GM12878 (cell line): ENCODE data around the gene INO80E. TPM values are rescaled to one million over a fixed set of nuclear protein-coding genes. Genes with fewer than 3 reads are reported as not detected.

Experiments used
- ATAC-seq: fragments of 200-7000 bp; cut with Tn5 transposase; 3 replicates; pipeline ENCODE4 v1.9.1; 2020; ENCODE audit warnings: mild to moderate bottlenecking, moderate library complexity
- BruUV-seq: library from RNA; stranded (reverse); fragments of 400-500 nt; replicated peaks from 2 replicates; lab custom pipeline; 2021; lab: Mats Ljungman, UMichigan
- CTCF ChIA-PET: fragments of 300-600 bp; sonication (Branson Sonifier 250); formaldehyde crosslinking; extraction: SDS; loops from one replicate; lab custom pipeline; 2021; ENCODE audit warnings: inconsistent platforms; lab: Yijun Ruan, JAX
- POLR2A ChIA-PET: fragments of 350-600 bp; formaldehyde crosslinking; extraction: SDS; loops from one replicate; lab custom pipeline; 2021; ENCODE audit warnings: inconsistent platforms; lab: Charles Lee
- RAD21 ChIA-PET: fragments of 300-600 bp; sonication (Branson Sonifier 250); formaldehyde crosslinking; loops from one replicate; lab custom pipeline; 2023; ENCODE audit warnings: antibody characterized with exemption; ENCODE audit not compliant: unreplicated experiment; lab: Charles Lee
- SMC1A ChIA-PET: fragments of 300-600 bp; sonication (Branson Sonifier 250); formaldehyde crosslinking; loops from one replicate; lab custom pipeline; 2023; ENCODE audit not compliant: unreplicated experiment, uncharacterized antibody; lab: Charles Lee
- DNase-seq: peaks from one replicate; pipeline ENCODE4 v3.0.0-alpha.2; 2011; ENCODE audit warnings: low read depth, low spot score
- FAIRE-seq: peaks from 3 replicates; lab custom pipeline; 2011; peaks lifted over from hg19 to GRCh38; lab: Jason Lieb, UNC
- H2AFZ ChIP-seq: 2 replicates; pipeline ENCODE4 v1.6.0; 2011; ENCODE audit warnings: low read depth, low read length, control low read depth; ENCODE audit not compliant: control insufficient read depth
- H3K27ac ChIP-seq: 2 replicates; pipeline ENCODE4 v1.5.1; 2011; ENCODE audit warnings: control low read depth; ENCODE audit not compliant: control insufficient read depth, insufficient read depth
- H3K27me3 ChIP-seq, 2 experiments: replicated peaks in 1 of 2; 2 replicates each; pipeline versions ENCODE4 v1.6.0 to v1.6.1; 2011; ENCODE audit warnings: low read length in 1 of 2; ENCODE audit not compliant: control insufficient read depth in 2 of 2, insufficient read depth in 2 of 2
- H3K36me3 ChIP-seq, 2 experiments: 2 replicates each; pipeline ENCODE4 v1.5.1; 2011; ENCODE audit warnings: low read length in 1 of 2; ENCODE audit not compliant: control insufficient read depth in 2 of 2, insufficient read depth in 2 of 2
- H3K4me1 ChIP-seq: 2 replicates; pipeline ENCODE4 v1.6.1; 2011; ENCODE audit warnings: mild to moderate bottlenecking, low read length, moderate library complexity, mixed read lengths; ENCODE audit not compliant: control insufficient read depth, insufficient read depth
- H3K4me2 ChIP-seq: 2 replicates; pipeline ENCODE4 v1.6.0; 2011; ENCODE audit warnings: control low read depth; ENCODE audit not compliant: control insufficient read depth, insufficient read depth
- H3K4me3 ChIP-seq: fragments of 200-600 bp; sonication (generic); 2 replicates; pipeline ENCODE4 v1.5.1; 2016
- H3K79me2 ChIP-seq: 2 replicates; pipeline ENCODE4 v1.6.0; 2011; ENCODE audit warnings: low read length; ENCODE audit not compliant: control insufficient read depth, insufficient read depth
- H3K9ac ChIP-seq: 2 replicates; pipeline ENCODE4 v1.8.0; 2011; ENCODE audit warnings: low read length, control low read depth, mixed read lengths; ENCODE audit not compliant: control insufficient read depth, insufficient read depth
- H3K9me3 ChIP-seq: replicated peaks from 3 replicates; pipeline ENCODE4 v1.5.1; 2011; ENCODE audit warnings: mild to moderate bottlenecking, low read length; ENCODE audit not compliant: control insufficient read depth, insufficient read depth
- H4K20me1 ChIP-seq: 2 replicates; pipeline ENCODE4 v1.6.0; 2011; ENCODE audit not compliant: control insufficient read depth, insufficient read depth
- ASH2L ChIP-seq: fragments of 300-600, 200-600 bp; sonication (generic); IDR thresholded peaks from 2 replicates; pipeline ENCODE4 v1.6.1; 2017; ENCODE audit warnings: low read depth, mild to moderate bottlenecking, borderline replicate concordance
- CHD1 ChIP-seq: IDR thresholded peaks from 2 replicates; pipeline ENCODE4 v1.6.1; 2012; ENCODE audit warnings: low read depth, low read length, improper control_type of control experiment
- CREM ChIP-seq: IDR thresholded peaks from 2 replicates; pipeline ENCODE4 v1.6.1; 2014; ENCODE audit warnings: antibody characterized with exemption, low read depth
- CTCF ChIP-seq, 3 experiments: IDR thresholded peaks in 2 of 3; conservative IDR thresholded peaks in 1 of 3; 2 replicates each; pipeline ENCODE4 v1.5.1; 2011; ENCODE audit warnings: low read depth in 3 of 3, low read length in 3 of 3, mild to moderate bottlenecking in 3 of 3, control low read depth in 2 of 3, moderate library complexity in 2 of 3, inconsistent platforms in 1 of 3, mixed read lengths in 1 of 3; ENCODE audit not compliant: control insufficient read depth in 2 of 3, insufficient read depth in 1 of 3; ENCODE audit errors: extremely low read depth in 1 of 3
- EGR1 ChIP-seq, 2 experiments: IDR thresholded peaks; 1 replicate in 1 of 2; 2 replicates in 1 of 2; pipeline ENCODE4 v1.6.1; 2011 to 2012; ENCODE audit warnings: low read depth in 2 of 2, low read length in 2 of 2, borderline replicate concordance in 1 of 2, mild to moderate bottlenecking in 1 of 2, moderate library complexity in 1 of 2
- HCFC1 ChIP-seq: fragments of 150-350 bp; IDR thresholded peaks from 2 replicates; pipeline ENCODE4 v1.6.1; 2014; ENCODE audit warnings: low read length
- IKZF2 ChIP-seq, 2 experiments: fragments of 450-650 bp; IDR thresholded peaks; 2 replicates each; pipeline ENCODE4 v1.6.1; 2017; ENCODE audit warnings: mild to moderate bottlenecking in 2 of 2, moderate library complexity in 2 of 2
- KAT2A ChIP-seq: conservative IDR thresholded peaks from 2 replicates; pipeline ENCODE4 v1.6.1; 2011; ENCODE audit warnings: low read depth, low read length; ENCODE audit not compliant: control insufficient read depth
- KLF5 ChIP-seq: fragments of 450-650 bp; IDR thresholded peaks from 2 replicates; pipeline ENCODE4 v1.6.1; 2014; ENCODE audit warnings: mild to moderate bottlenecking; ENCODE audit not compliant: partially characterized antibody
- MAX ChIP-seq: IDR thresholded peaks from 2 replicates; pipeline ENCODE4 v1.6.1; 2012; ENCODE audit warnings: low read depth, low read length, improper control_type of control experiment
- MEF2B ChIP-seq: fragments of 450-650 bp; IDR thresholded peaks from 2 replicates; pipeline ENCODE4 v1.6.1; 2018; ENCODE audit warnings: mild to moderate bottlenecking, moderate library complexity; ENCODE audit not compliant: partially characterized antibody, poor library complexity, severe bottlenecking
- MTA3 ChIP-seq: IDR thresholded peaks from 2 replicates; pipeline ENCODE4 v1.6.1; 2012; ENCODE audit warnings: low read length, inconsistent platforms, borderline replicate concordance
- MYB ChIP-seq: fragments of 150-350 bp; IDR thresholded peaks from 2 replicates; pipeline ENCODE4 v1.6.1; 2014; ENCODE audit warnings: mild to moderate bottlenecking, low read depth, low read length, borderline replicate concordance
- PBX3 ChIP-seq: IDR thresholded peaks from 2 replicates; pipeline ENCODE4 v1.6.1; 2011; ENCODE audit warnings: mild to moderate bottlenecking, low read depth, low read length, moderate library complexity; ENCODE audit not compliant: insufficient replicate concordance
- RBBP5 ChIP-seq: fragments of 200-600 bp; sonication (generic); conservative IDR thresholded peaks from 2 replicates; pipeline ENCODE4 v1.6.1; 2016
- SMAD5 ChIP-seq: IDR thresholded peaks from 2 replicates; pipeline ENCODE4 v1.6.1; 2016; ENCODE audit warnings: antibody characterized with exemption, low read depth
- SMARCA5 ChIP-seq: fragments of 450-650 bp; IDR thresholded peaks from 2 replicates; pipeline ENCODE4 v1.6.1; 2017; ENCODE audit warnings: mild to moderate bottlenecking
- WRNIP1 ChIP-seq: IDR thresholded peaks from 2 replicates; pipeline ENCODE4 v1.6.1; 2011; ENCODE audit warnings: low read depth, low read length, improper control_type of control experiment, borderline replicate concordance
- ZBTB11 ChIP-seq: fragments of 450-650 bp; formaldehyde crosslinking; IDR thresholded peaks from 2 replicates; pipeline ENCODE4 v1.5.0; 2022; ENCODE audit warnings: mild to moderate bottlenecking, missing genetic modification characterization
- WGBS: methylation state at CpG from one replicate; pipeline ENCODE4 v1.1.6; 2016; ENCODE audit warnings: low lambda C conversion rate; ENCODE audit not compliant: insufficient replicate concordance, insufficient coverage; ENCODE audit errors: missing lambda C conversion rate; 5-methylcytosine and 5-hydroxymethylcytosine counted together
- in situ Hi-C: fragments of 300-500 bp; cut with MboI; formaldehyde crosslinking; loops from 9 replicates; pipeline ENCODE4 v1.14.3; 2018; ENCODE audit warnings: mixed read lengths
- intact Hi-C: fragments of 100-400 bp; cut with micrococcal nuclease; formaldehyde crosslinking; loops from one replicate; pipeline ENCODE4 v1.14.2; 2022; ENCODE audit not compliant: unreplicated experiment
- polyA plus RNA-seq, 11 experiments: library from polyadenylated mRNA; depleted of rRNA in 4 of 11; unstranded in 6 of 11; stranded (reverse) in 5 of 11; fragments of >200 nt; fragmentation: Nextera tagmentation in 4 of 11; fragmentation: Illumina TruSeq in 1 of 11; extraction: Ambion mirVana in 4 of 11; extraction: Trizol in 1 of 11; gene quantifications; 1 replicate in 1 of 11; 2 replicates in 10 of 11; pipeline versions ENCODE4 v1.2.1 to v1.2.3, GENCODE V29; 2011 to 2016; ENCODE audit warnings: inconsistent platforms in 2 of 11, missing spikeins in 2 of 11, low read depth in 1 of 11
- total RNA-seq, 4 experiments: library from RNA; depleted of rRNA in 3 of 4; stranded (reverse); fragments of >200 nt in 3 of 4; fragmentation: Illumina TruSeq in 1 of 4; extraction: Trizol in 1 of 4; gene quantifications; 2 replicates each; pipeline versions ENCODE4 v1.2.1 to v1.2.3, GENCODE V29; 2013 to 2021

Gene INO80E
- total and polyA plus RNA-seq, 10 of the 15 experiments (the other 5 are each of a cell fraction or from before 2014, with no cell fraction given), result 0.39 to 74.0 (median 33.0) TPM

GRCh38 chr16:30024451-30024850 is 28.4 kb downstream of the INO80E start:
- intact Hi-C loops, result loop anchor here (5.0 to 10.0 kb wide), 3 partner anchors 120 to 322 kb away; partner anchors contain the start of genes ASPHD1 and PAGR1
- SMC1A ChIA-PET, result no interaction called here
- H3K9me3 ChIP-seq, result no peaks in the 10 kb centered on the region
- no peak overlapping the region for H3K9ac ChIP-seq
- RAD21 ChIA-PET, result no interaction called here
- in situ Hi-C loops, result loop anchor here (25.0 kb wide), 1 partner anchor 912 kb away; no protein-coding TSS in a partner anchor
- ATAC-seq (no peak), FAIRE-seq (no peak)
- no TSS peak for BruUV-seq
- TF ChIP-seq SMARCA5 (no peak), MTA3 (no peak), CTCF (IDR thresholded peaks at IDR 0.05 in 2 of 3, conservative IDR thresholded peaks at IDR 0.05 in 1 of 3; ENCODE audit: control insufficient read depth in 2 of 3, extremely low read depth in 1 of 3, insufficient read depth in 1 of 3, low read depth in 3 of 3, low read length in 3 of 3) (no peak), WRNIP1 (no peak), MAX (no peak), KLF5 (no peak), CHD1 (no peak), PBX3 (no peak), MYB (no peak), SMAD5 (no peak), CREM (no peak), IKZF2 (IDR thresholded peaks at IDR 0.05) (no peak), ZBTB11 (no peak), HCFC1 (no peak), EGR1 (IDR thresholded peaks at IDR 0.05; ENCODE audit: borderline replicate concordance in 1 of 2, low read depth in 2 of 2, low read length in 2 of 2) (no peak), RBBP5 (no peak), KAT2A (no peak), MEF2B (no peak), ASH2L (no peak)
- TF ChIP-seq, all 136 proteins: peak for 0
- no peaks in the 10 kb centered on the region for H3K36me3 ChIP-seq
- no peak overlapping the region for H3K4me3 ChIP-seq
- no peaks in the 10 kb centered on the region; the same call in 1 of the 2 replicates for H4K20me1 ChIP-seq
- H3K4me1 ChIP-seq, result 0 out of 2 replicates have a peak, but pooled peaks cover 2% of the 10 kb centered on the region
- 16% methylated on average over 16 of the region's 16 CpGs for WGBS
- H3K79me2 ChIP-seq, result no peaks in the 10 kb centered on the region
- H3K27me3 ChIP-seq, result peaks cover 3 to 6% of the 10 kb centered on the region in 2 experiments; a peak in 3 of 4 replicates
- H3K4me2 ChIP-seq, result no peak overlapping the region
- ChIA-PET CTCF (interaction anchor here (1.0 kb wide), 1 partner anchor 8 kb away, joined by 3 read pairs; no protein-coding TSS in a partner anchor), POLR2A (no interaction called here)
- no peak for DNase-seq
- no peak overlapping the region for H2AFZ ChIP-seq
- no peak overlapping the region for H3K27ac ChIP-seq
